HepG2 (cell line): Measurements from ENCODE around the gene MYLK2. TPM values are rescaled to one million over a fixed set of nuclear protein-coding genes. Genes with fewer than 3 reads are reported as not detected.

ENCODE experiments used
- ATAC-seq: fragments of 200-7000 bp; cut with Tn5 transposase; 3 replicates; pipeline ENCODE4 v1.9.1; 2020; ENCODE audit warnings: mild to moderate bottlenecking, moderate library complexity
- BruUV-seq: library from RNA; stranded (reverse); fragments of 400-500 nt; replicated peaks from 2 replicates; lab custom pipeline; 2021; lab: Mats Ljungman, UMichigan
- CTCF ChIA-PET: fragments of 300-600 bp; formaldehyde crosslinking; extraction: SDS; loops from one replicate; lab custom pipeline; 2021; ENCODE audit warnings: low total read pairs, inconsistent platforms, low intra/inter-chr PET ratio; lab: Yijun Ruan, JAX
- POLR2A ChIA-PET: fragments of 350-600 bp; sonication (Branson Sonifier 250); formaldehyde crosslinking; loops from one replicate; lab custom pipeline; 2020; ENCODE audit warnings: antibody characterized with exemption, inconsistent platforms; lab: Yijun Ruan, JAX
- DNase-seq: peaks from one replicate; pipeline ENCODE4 v3.0.0-alpha.2; 2015; ENCODE audit warnings: low spot score
- FAIRE-seq: peaks from 3 replicates; lab custom pipeline; 2011; peaks lifted over from hg19 to GRCh38; lab: Jason Lieb, UNC
- H2AFZ ChIP-seq: one replicate; pipeline ENCODE4 v1.6.1; 2011; ENCODE audit warnings: low read length, inconsistent platforms
- H3K27ac ChIP-seq: fragments of 300-600 bp; 3 replicates; pipeline ENCODE4 v1.8.0; 2011; ENCODE audit warnings: mixed run types, mild to moderate bottlenecking, mixed read lengths, low read length, inconsistent platforms; ENCODE audit not compliant: insufficient read depth; ENCODE audit errors: extremely low read length
- H3K27me3 ChIP-seq, 2 experiments: fragments of 200-600 bp in 1 of 2; 2 replicates in 1 of 2; 3 replicates in 1 of 2; pipeline versions ENCODE4 v1.6.0 to v1.8.0; 2011; ENCODE audit warnings: low read length in 2 of 2, mild to moderate bottlenecking in 2 of 2, moderate library complexity in 2 of 2, inconsistent platforms in 1 of 2; ENCODE audit not compliant: insufficient read depth in 2 of 2, control insufficient read depth in 1 of 2
- H3K36me3 ChIP-seq, 2 experiments: fragments of 200-600 bp in 1 of 2; replicated peaks in 1 of 2; 2 replicates in 1 of 2; 3 replicates in 1 of 2; pipeline versions ENCODE4 v1.5.1 to v1.8.0; 2011; ENCODE audit warnings: low read length in 2 of 2, inconsistent platforms in 1 of 2; ENCODE audit not compliant: insufficient read depth in 2 of 2, control insufficient read depth in 1 of 2
- H3K4me1 ChIP-seq: 2 replicates; pipeline ENCODE4 v1.5.1; 2012; ENCODE audit warnings: low read length, inconsistent platforms; ENCODE audit not compliant: insufficient read depth
- H3K4me2 ChIP-seq: 2 replicates; pipeline ENCODE4 v1.6.0; 2011; ENCODE audit warnings: low read depth, low read length, inconsistent platforms
- H3K4me3 ChIP-seq, 3 experiments: fragments of 200-600 bp in 1 of 3; sonication (generic), shearing (Covaris generic) in 1 of 3; replicated peaks in 1 of 3; 2 replicates each; pipeline ENCODE4 v1.5.1; 2011 to 2016; ENCODE audit warnings: low read length in 3 of 3, inconsistent platforms in 2 of 3, low read depth in 2 of 3, mild to moderate bottlenecking in 2 of 3, control low read depth in 1 of 3, mixed read lengths in 1 of 3; ENCODE audit not compliant: insufficient read depth in 1 of 3
- H3K79me2 ChIP-seq: one replicate; pipeline ENCODE4 v1.6.1; 2011; ENCODE audit warnings: low read length, inconsistent platforms; ENCODE audit not compliant: insufficient read depth
- H3K9ac ChIP-seq: 2 replicates; pipeline ENCODE4 v1.6.0; 2011; ENCODE audit warnings: mild to moderate bottlenecking, low read depth, low read length, inconsistent platforms; ENCODE audit not compliant: insufficient read depth
- H3K9me3 ChIP-seq: 2 replicates; pipeline ENCODE4 v1.5.1; 2012; ENCODE audit warnings: mild to moderate bottlenecking, low read length
- H4K20me1 ChIP-seq: 2 replicates; pipeline ENCODE4 v1.6.0; 2011; ENCODE audit warnings: inconsistent platforms, mild to moderate bottlenecking, low read length, moderate library complexity; ENCODE audit not compliant: insufficient read depth
- ATF3 ChIP-seq: sonication (generic); formaldehyde crosslinking; IDR thresholded peaks from 2 replicates; pipeline ENCODE4 v1.4.0; 2020; ENCODE audit warnings: missing genetic modification reagents
- FOXA3 ChIP-seq: IDR thresholded peaks from 2 replicates; pipeline ENCODE4 v1.6.1; 2016; ENCODE audit warnings: missing genetic modification reagents, missing compliant biosample characterization
- TRIM24 ChIP-seq: sonication (generic); formaldehyde crosslinking; IDR thresholded peaks from 2 replicates; pipeline ENCODE4 v1.8.0; 2022; ENCODE audit warnings: mild to moderate bottlenecking, missing genetic modification reagents
- ZFYVE20 ChIP-seq: sonication (generic); formaldehyde crosslinking; IDR thresholded peaks from 2 replicates; pipeline ENCODE4 v1.8.0; 2023; ENCODE audit warnings: low read depth, mild to moderate bottlenecking, moderate library complexity, missing genetic modification reagents, borderline replicate concordance
- ZNF160 ChIP-seq: sonication (generic); formaldehyde crosslinking; IDR thresholded peaks from 2 replicates; pipeline ENCODE4 v1.8.0; 2022; ENCODE audit warnings: mild to moderate bottlenecking, inconsistent platforms, missing genetic modification reagents
- ZNF225 ChIP-seq: sonication (generic); formaldehyde crosslinking; IDR thresholded peaks from 2 replicates; pipeline ENCODE4 v1.4.0; 2020; ENCODE audit warnings: mild to moderate bottlenecking, missing genetic modification reagents
- ZNF563 ChIP-seq: sonication (generic); formaldehyde crosslinking; IDR thresholded peaks from 2 replicates; pipeline ENCODE4 v1.8.0; 2022; ENCODE audit warnings: mild to moderate bottlenecking, moderate library complexity, missing genetic modification reagents
- ZNF574 ChIP-seq: sonication (generic); formaldehyde crosslinking; IDR thresholded peaks from 2 replicates; pipeline ENCODE4 v1.4.0; 2020; ENCODE audit warnings: missing genetic modification reagents
- WGBS: methylation state at CpG from one replicate; pipeline ENCODE4 v1.1.6; 2017; ENCODE audit warnings: low lambda C conversion rate; 5-methylcytosine and 5-hydroxymethylcytosine counted together
- in situ Hi-C: cut with HindIII; loops from 2 replicates; pipeline ENCODE4 v1.10.0; 2017; ENCODE audit warnings: low pct_unique_long_range_greater_than_20kb; ENCODE audit not compliant: extremely low pct_ligation_motif_present
- intact Hi-C: fragments of 100-400 bp; cut with micrococcal nuclease; formaldehyde crosslinking; loops from one replicate; pipeline ENCODE4 v1.10.0; 2022; ENCODE audit not compliant: unreplicated experiment
- polyA plus RNA-seq, 8 experiments: library from polyadenylated mRNA; depleted of rRNA in 3 of 8; stranded (reverse) in 7 of 8; unstranded in 1 of 8; fragments of >200 nt; fragmentation: Illumina TruSeq in 4 of 8; extraction: Trizol in 4 of 8; gene quantifications; 2 replicates each; pipeline versions ENCODE4 v1.2.1 to v1.2.3, GENCODE V29; 2011 to 2016; ENCODE audit warnings: low read depth in 4 of 8, missing spikeins in 1 of 8, mixed read lengths in 1 of 8; ENCODE audit not compliant: insufficient read depth in 1 of 8
- total RNA-seq, 5 experiments: library from RNA; depleted of rRNA; stranded (reverse); fragments of >200 nt; fragmentation: Illumina TruSeq; extraction: Trizol; gene quantifications; 2 replicates each; pipeline ENCODE4 v1.2.3, GENCODE V29; 2016; ENCODE audit warnings: low read depth in 1 of 5

The MYLK2 gene
- total and polyA plus RNA-seq, 2 of the 13 experiments (the other 11 are each of a cell fraction or from before 2014, with no cell fraction given), result 0.27 TPM; not detected in 1

- CTCF ChIA-PET, result interaction anchor here (2.5 to 4.8 kb wide), 3 partner anchors 22 to 207 kb away, joined by 10 to 70 read pairs (median 26); partner anchors contain the start of genes FOXS1 and PDRG1
- POLR2A ChIA-PET, result interaction anchor here (1.2 kb wide), 1 partner anchor 128 kb away, joined by 3 read pairs; the partner anchor contains the start of gene PDRG1
- DNase-seq (no peak), ATAC-seq (no peak), FAIRE-seq (no peak)
- 33% methylated on average over 4 of the region's 4 CpGs for WGBS
- Histone ChIP-seq H3K4me1 (0 out of 2 replicates have a peak, but pooled peaks cover 7% of the 10 kb centered on the region), H3K27me3 (peaks cover 12 to 61% of the 10 kb centered on the region in 2 experiments), H3K4me2 (no peak overlapping the region), H3K4me3 (no peak overlapping the region), H4K20me1 (no peaks in the 10 kb centered on the region), H3K27ac (no peak overlapping the region), H2AFZ (no peak overlapping the region), H3K9ac (no peak overlapping the region), H3K9me3 (no peaks in the 10 kb centered on the region), H3K79me2 (no peaks in the 10 kb centered on the region), H3K36me3 (no peaks in the 10 kb centered on the region)
- no peak for TF ChIP-seq TRIM24 (CRISPR knock-in tag)
- TF ChIP-seq ZNF225 (CRISPR knock-in tag), result 0 out of 2 replicates have a peak, but pooled peaks have one; percentile 3
- intact Hi-C loops, result loop anchor here (10.0 kb wide), 1 partner anchor 131 kb away; the partner anchor contains the start of gene PDRG1
- BruUV-seq, result no TSS peak
- in situ Hi-C loops, result loop anchor here (5.0 to 10.0 kb wide), 2 partner anchors 208 to 271 kb away; no protein-coding TSS in a partner anchor
Observed at GRCh38 chr20:31824125-31824485, 4.9 kb downstream of the MYLK2 start.

GRCh38 chr20:31824554-31825313 lies 5.6 kb downstream of the MYLK2 start:
- H2AFZ ChIP-seq, result no peak overlapping the region
- POLR2A ChIA-PET, result interaction anchor here (1.2 kb wide), 1 partner anchor 127 kb away, joined by 3 read pairs; the partner anchor contains the start of gene PDRG1
- intact Hi-C loops (loop anchor here (10.0 kb wide), 1 partner anchor 130 kb away; the partner anchor contains the start of gene PDRG1), in situ Hi-C loops (loop anchor here (5.0 to 10.0 kb wide), 2 partner anchors 208 to 270 kb away; no protein-coding TSS in a partner anchor)
- no peaks in the 10 kb centered on the region for H3K79me2 ChIP-seq
- no peaks in the 10 kb centered on the region for H4K20me1 ChIP-seq
- no peak overlapping the region for H3K9ac ChIP-seq
- DNase-seq (no peak), FAIRE-seq (no peak), ATAC-seq (peak; percentile 5; the same call in 1 of the 3 replicates)
- peaks cover 12 to 56% of the 10 kb centered on the region in 2 experiments for H3K27me3 ChIP-seq
- BruUV-seq, result no TSS peak
- no peak overlapping the region for H3K27ac ChIP-seq
- no peaks in the 10 kb centered on the region for H3K9me3 ChIP-seq
- no peak overlapping the region for H3K4me2 ChIP-seq
- CTCF ChIA-PET, result interaction anchor here (4.8 kb wide), 1 partner anchor 21 kb away, joined by 70 read pairs; the partner anchor contains the start of gene FOXS1
- WGBS, result 16% methylated on average over 14 of the region's 14 CpGs
- H3K4me3 ChIP-seq, result no peak overlapping the region
- H3K4me1 ChIP-seq, result 0 out of 2 replicates have a peak, but pooled peaks cover 7% of the 10 kb centered on the region
- no peaks in the 10 kb centered on the region for H3K36me3 ChIP-seq
- TF ChIP-seq ZNF160 (CRISPR knock-in tag), result no peak
- TF ChIP-seq ZNF563, result no peak
- no peak for TF ChIP-seq ZNF574 (CRISPR knock-in tag)
- TF ChIP-seq FOXA3 (CRISPR knock-in tag), result peak; percentile 60; the same call in 1 of the 2 replicates
- 0 out of 2 replicates have a peak, but pooled peaks have one; percentile 11 for TF ChIP-seq ZFYVE20 (CRISPR knock-in tag)
- TF ChIP-seq ATF3 (CRISPR knock-in tag), result no peak
